ENCODE results near the gene HCAR3. TPM values are rescaled to one million over a fixed set of nuclear protein-coding genes. Genes with fewer than 3 reads are reported as not detected.
"Not testable (repeated sequence)": the region's sequence is repeated elsewhere in the genome, so short reads cannot be mapped to it uniquely, and the experiment has no call there.

Gene HCAR3
- total RNA-seq, 2 donors from 2014 or later, result 0.09 TPM; not detected in 1

DNA sequence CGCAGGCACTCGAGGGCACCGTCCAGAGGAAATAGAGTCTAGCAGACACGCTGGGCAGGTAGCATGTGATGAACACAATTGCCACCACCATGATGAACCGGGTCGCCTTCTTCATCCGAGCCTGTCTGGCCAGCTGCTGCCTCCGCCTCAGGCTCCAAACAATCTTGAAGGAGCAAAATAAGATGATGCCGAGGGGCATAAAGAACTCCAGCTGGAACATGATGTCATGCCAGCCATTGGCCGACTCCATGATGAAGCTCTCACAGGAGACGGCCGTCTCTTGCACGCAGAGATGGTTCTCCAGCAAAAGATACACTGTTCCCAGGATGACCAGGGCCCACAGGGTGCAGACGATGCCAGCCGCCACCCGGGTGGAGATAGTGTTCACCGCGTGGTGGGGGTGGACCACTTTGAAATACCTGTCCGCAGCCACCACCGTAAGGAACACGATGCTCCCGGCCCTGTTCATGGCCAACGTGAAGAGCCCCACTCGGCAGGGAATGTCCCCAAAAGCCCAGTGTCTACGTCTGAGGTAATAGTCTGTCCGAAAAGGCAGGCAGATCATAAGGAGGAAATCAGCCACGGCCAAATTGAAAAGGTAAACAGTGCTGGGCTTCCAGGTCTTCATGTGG lies 13.1 kb upstream of the HCAR3 start:
- peaks cover 0 to 8% of the 10 kb centered on the region in 2 donors for H3K36me3 Mint-ChIP-seq
- peaks cover 0 to 7% of the 10 kb centered on the region in 2 donors for H3K9me3 Mint-ChIP-seq
- peak overlapping the region; percentile 22 to 75 for H3K27ac Mint-ChIP-seq
- ATAC-seq (no peak), DNase-seq (ENCODE audit: low spot score in 2 of 2) (no peak)

DNA sequence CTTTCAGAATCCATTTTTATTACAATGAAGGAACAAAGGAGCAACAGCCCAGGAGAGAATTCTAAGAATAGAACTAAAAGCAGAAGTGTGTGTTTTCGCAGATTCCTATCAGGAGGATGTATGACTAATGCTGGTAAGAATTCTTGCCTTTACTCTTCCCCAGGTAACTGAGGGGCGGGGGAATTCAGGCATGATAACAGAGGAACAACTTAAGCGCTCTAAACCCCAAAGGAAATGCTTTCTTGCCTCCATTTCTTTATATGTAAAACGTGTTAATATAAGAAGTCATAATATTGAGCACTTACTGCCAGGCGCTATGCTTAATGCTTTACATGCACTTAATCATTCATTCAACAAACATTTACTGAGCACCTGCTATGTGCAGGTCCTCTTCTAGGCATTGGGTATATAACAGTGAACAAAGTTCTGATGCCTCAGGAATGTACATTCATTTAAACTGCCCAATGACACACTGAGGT lies 9.5 kb upstream of the HCAR3 start:
- no peaks in the 10 kb centered on the region for H3K36me3 Mint-ChIP-seq
- no peaks in the 10 kb centered on the region for H3K9me3 Mint-ChIP-seq
- ATAC-seq, result peak; percentile 38 to 66
- no peak for DNase-seq (ENCODE audit: low spot score in 2 of 2)
- peak overlapping the region; percentile 25 to 67 for H3K27ac Mint-ChIP-seq

DNA sequence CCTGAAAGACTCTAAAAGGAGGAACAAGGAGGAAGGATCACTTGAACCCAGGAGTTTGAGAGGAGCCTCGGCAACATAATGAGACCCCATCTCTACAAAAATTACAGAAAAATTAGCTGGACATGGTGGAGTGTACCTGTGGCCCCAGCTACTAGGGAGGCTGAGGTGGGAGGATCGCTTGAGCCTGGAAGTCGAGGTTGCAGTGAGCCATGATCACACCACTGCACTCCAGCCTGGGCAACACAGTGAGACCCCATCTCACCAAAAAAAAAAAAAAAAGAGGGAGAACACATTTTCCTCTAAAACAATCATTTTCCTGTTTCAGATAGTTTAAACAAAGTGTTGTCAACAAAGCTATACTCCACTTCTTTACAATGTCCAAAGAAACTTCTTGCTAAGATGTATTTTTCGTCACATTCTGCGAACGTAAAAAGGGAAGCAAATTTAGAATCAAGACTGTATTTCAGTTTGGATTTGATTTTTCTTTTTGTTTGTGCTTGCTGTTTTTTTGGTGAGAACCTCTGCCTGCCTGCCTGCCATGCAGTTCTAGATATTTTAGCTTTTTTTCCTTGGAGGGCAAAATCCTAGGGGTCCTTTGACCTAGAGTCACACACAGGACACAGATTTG lies 9.0 kb upstream of the HCAR3 start:
- DNase-seq (ENCODE audit: low spot score in 2 of 2) (no peak), ATAC-seq (no peak)
- H3K36me3 Mint-ChIP-seq, result no peaks in the 10 kb centered on the region
- H3K9me3 Mint-ChIP-seq, result no peaks in the 10 kb centered on the region
- peak overlapping the region; percentile 65 to 67 for H3K27ac Mint-ChIP-seq

DNA sequence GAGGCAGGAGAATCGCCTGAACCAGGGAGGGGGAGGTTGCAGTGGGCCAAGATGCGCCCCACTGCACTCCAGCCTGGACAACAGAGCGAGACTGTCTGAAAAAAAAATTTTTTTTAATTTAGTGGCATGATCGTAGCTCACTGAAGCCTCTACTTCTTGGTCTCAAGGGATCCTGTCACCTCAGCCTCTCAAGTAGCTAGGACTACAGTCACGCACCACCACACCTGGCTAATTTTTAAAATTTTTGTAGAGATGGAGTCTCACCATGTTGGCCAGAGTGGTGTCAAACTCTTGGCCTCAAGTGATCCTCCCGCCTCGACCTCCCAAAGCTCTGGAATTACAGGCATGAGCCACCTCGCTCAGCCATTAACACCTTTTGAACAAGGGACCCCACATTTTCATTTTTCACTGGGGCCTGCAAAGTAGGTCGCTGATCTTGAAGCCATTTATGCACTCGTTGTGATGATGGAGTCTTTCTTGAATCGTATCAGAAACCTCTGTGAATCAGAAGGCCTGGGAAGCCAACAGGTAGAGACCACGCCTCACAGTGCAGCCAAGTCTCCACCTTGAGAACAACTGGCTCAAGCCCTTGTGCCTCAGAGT lies 8.1 kb upstream of the HCAR3 start:
- no peak for DNase-seq (ENCODE audit: low spot score in 2 of 2)
- H3K27ac Mint-ChIP-seq, result no peak overlapping the region
- H3K9me3 Mint-ChIP-seq, result no peaks in the 10 kb centered on the region
- H3K36me3 Mint-ChIP-seq, result no peaks in the 10 kb centered on the region
- ATAC-seq, result no peak

DNA sequence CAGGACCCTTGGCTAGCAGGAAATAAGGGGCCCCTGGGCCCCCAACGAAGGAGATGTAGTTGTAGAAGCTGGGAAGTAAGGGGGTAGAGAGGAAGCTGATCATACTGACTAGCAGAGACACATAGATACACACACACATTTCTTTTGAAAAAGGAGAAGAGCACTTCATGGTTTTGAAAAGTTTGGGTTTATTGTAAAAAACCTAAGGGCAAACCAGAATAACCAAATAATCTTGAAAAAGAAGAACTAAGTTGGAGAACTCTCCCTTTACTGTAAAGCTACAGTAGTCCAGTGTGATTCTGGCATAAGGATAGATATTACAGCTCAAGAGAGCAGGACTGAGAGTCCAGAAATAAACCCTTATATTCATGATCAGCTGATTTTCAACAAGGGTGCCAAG lies 5.8 kb upstream of the HCAR3 start:
- Mint-ChIP-seq H3K9me3 (no peaks in the 10 kb centered on the region), H3K36me3 (no peaks in the 10 kb centered on the region), H3K27ac (peak overlapping the region in 1 of 2 donors; percentile 82)
- no peak for ATAC-seq
- DNase-seq (ENCODE audit: low spot score in 2 of 2), result no peak

DNA sequence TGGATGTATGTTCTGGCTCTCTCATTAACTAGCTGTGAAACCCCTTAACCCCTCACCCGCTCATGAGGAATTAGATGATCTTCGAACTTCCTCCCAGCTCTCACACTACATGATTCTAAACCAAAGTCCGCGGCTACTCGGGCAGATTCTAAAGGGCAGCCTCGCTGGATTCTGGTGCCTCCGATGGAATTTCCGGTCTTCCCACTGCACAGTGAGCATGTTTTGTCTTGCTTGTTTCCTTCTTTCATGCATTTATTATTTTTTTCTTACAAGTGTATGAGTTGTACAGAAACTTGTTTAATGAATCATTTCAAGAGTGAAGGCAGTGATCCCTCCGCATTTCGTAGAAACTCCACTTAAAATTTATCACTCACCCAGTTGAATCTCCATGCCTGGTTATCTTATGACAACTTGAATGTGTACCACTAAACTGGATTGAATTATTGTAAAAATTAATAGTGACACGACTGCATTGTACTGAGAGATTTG lies 4.5 kb upstream of the HCAR3 start:
- H3K9me3 Mint-ChIP-seq, result no peaks in the 10 kb centered on the region
- ATAC-seq (peak; percentile 47 to 75), DNase-seq (ENCODE audit: low spot score in 2 of 2) (no peak)
- H3K36me3 Mint-ChIP-seq, result no peaks in the 10 kb centered on the region
- peak overlapping the region in 1 of 2 donors; percentile 77 for H3K27ac Mint-ChIP-seq

DNA sequence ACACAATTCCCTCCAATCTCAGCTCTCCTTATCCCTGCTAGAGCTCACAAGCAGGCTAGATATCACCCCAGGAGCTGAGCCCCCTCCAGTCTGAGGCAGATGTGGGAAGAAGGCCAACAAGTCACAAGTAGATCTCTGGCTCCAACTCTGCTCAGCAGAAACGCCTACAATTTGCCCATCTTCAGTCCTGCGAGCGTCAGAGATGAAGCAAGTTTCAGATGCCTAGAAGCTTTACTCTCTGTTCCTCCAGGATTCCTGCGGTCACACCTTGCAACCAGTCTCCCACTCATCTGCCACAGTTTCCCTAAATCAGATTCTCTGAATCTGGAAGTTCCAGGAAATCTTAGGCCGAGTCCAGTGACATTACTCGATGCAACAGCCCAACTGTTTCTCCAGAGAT lies 1.4 kb downstream of the HCAR3 start:
- not testable (repeated sequence) for ATAC-seq; H3K27ac Mint-ChIP-seq; DNase-seq (ENCODE audit: low spot score in 2 of 2); H3K36me3 Mint-ChIP-seq; H3K9me3 Mint-ChIP-seq

DNA sequence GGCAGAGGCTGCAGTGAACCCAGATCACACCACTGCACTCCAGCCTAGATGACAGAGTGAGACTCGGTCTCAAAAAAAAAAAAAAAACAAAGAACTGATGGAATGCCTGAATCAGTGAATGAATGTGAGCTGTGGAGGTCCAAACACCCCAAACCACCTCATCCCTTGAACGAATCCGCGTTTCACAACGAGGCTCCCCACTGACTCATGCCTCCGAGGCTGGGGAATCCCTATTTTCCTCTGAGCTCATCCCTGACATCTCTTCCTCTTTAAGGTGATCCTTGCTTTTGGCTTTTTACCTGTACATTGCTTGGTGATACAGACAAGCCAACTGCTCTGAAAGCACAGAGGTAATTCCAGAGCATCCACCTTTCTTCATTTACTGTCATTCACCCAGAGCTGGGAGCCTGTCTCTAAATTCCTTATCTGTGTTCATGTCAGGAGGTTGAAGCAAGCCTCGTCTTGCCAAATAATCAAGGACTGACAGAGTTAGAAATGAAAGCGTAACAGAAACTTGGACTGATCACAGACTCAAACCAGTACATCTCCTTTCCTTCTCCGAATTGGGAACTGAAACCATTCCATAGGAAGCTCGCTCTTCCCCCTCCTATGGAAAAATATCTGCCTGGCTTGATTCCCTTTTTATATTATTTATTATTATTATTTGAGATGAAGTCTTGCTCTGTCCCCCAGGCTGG lies 3.0 kb downstream of the HCAR3 start:
- not testable (repeated sequence) for DNase-seq (ENCODE audit: low spot score in 2 of 2); H3K9me3 Mint-ChIP-seq; ATAC-seq; H3K27ac Mint-ChIP-seq; H3K36me3 Mint-ChIP-seq

DNA sequence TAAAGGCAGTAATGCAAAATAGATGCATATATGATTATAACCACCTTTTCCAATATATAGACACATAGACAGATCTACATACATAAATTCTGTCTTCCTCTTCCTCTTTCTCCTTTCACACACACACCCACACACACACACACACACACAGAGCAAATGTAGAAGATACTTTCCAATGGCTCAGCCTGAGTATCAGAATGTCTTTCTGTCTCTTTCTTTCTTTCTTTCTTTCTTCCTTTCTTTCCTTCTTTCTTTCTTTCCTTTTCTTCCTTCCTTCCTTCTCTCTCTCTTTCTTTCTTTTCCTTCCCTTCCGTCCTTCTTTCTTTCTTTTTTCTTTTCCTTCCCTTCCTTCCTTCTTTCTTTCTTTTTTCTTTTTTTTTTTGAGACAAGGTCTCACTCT lies 5.3 kb downstream of the HCAR3 start:
- not testable (repeated sequence) for H3K9me3 Mint-ChIP-seq; H3K36me3 Mint-ChIP-seq; DNase-seq (ENCODE audit: low spot score in 2 of 2); ATAC-seq
- H3K27ac Mint-ChIP-seq, result peak overlapping the region; percentile 9 to 40

DNA sequence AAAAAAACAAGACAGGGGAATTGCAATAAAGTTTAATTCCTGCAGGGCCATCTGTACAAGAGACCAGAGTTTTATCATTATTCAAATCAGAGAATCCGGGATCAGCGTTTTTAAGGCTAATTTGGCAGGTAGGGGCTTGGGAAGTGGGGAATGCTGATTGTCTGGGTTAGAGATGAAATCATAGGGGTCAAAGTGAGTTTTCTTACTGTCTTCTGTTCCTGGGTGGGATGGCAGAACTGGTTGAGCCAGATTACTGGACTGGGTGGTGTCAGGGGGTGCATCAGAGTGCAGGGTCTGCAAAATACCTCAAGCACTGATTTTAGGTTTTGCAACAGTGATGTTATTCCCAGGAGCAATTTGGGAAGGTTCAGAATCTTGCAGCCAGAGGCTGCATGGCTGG lies 6.3 kb downstream of the HCAR3 start:
- DNase-seq (ENCODE audit: low spot score in 2 of 2); H3K36me3 Mint-ChIP-seq; ATAC-seq; H3K27ac Mint-ChIP-seq; H3K9me3 Mint-ChIP-seq: not testable (repeated sequence)

DNA sequence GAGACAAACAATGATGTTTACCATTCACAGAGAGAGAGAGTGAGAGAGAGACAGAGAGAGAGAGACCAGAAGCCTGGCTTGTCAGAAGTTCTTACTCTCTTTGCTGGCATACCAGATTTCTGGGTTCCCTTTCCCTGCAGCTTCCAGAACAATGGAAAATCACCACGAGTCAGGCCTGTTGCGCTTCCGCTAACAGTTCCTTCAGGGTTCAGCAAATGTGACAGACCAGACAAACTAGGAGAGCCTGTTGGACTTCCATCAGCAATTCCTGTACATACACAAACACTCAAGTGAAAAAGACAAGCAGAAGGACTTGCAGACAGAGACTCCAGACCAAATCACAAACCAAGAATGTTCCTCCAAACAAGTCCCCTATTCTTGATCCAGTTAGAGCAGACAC lies 7.3 kb downstream of the HCAR3 start:
- H3K27ac Mint-ChIP-seq; H3K36me3 Mint-ChIP-seq; H3K9me3 Mint-ChIP-seq; DNase-seq (ENCODE audit: low spot score in 2 of 2); ATAC-seq: not testable (repeated sequence)

DNA sequence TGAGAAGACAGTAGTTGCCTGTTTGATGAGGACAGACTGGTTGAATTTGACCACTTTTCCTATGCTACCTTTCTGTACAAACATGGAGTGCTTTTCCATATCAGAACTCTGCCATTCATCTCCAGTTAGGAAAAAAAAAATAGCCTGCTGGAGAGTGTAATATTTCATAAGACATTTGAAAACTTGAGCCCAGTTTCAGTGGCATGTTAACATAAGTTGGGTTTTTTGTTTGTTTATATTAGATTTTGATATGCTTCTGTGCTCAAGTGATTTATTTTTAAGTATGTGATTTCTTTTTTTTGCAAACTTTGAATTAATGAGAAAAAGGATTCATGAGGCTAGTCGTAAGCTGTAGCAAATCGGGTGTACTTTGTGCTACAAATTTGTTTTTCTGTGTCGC lies 12.8 kb downstream of the HCAR3 start:
- not testable (repeated sequence) for ATAC-seq; DNase-seq (ENCODE audit: low spot score in 2 of 2); H3K36me3 Mint-ChIP-seq; H3K9me3 Mint-ChIP-seq; H3K27ac Mint-ChIP-seq

DNA sequence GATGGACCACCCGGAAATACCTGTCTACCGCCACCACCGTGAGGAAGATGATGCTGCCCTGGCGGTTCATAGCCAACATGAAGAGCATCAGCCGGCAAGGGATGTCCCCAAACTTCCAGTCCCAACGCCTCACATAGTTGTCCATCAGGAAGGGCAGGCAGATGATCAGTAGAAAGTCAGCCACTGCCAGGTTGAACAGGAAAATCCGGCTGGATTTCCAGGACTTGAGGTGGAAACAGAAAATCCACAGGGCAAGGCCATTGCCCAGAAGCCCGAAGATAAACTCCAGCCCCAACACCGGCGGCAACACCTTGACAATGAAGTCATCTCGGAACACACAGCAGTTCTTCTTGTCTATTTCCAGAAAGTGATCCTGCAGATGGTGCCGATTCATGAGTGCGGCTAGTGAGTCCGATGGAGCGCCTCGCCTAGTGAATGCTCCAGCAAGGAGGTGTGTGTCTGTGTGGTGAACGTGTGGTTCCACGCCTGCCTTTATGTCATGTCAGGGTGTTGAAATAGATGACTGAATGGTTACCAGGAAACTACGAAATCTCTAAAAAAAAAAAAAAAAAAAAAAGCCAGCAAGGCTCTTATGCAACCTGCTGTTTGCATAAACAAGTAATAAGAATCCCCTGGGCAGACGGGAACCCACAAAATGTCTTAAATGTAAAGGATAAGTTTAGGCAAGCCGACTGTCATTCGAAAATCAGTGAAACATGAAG lies 13.6 kb downstream of the HCAR3 start, which contains the start of gene HCAR2:
TSS of gene HCAR2 (minus strand) at position 468 of the 722 bp plus-strand sequence. CDS start at position 394, 74 bp downstream.
- not testable (repeated sequence) for H3K36me3 Mint-ChIP-seq; H3K9me3 Mint-ChIP-seq; H3K27ac Mint-ChIP-seq; DNase-seq (ENCODE audit: low spot score in 2 of 2); ATAC-seq

DNA sequence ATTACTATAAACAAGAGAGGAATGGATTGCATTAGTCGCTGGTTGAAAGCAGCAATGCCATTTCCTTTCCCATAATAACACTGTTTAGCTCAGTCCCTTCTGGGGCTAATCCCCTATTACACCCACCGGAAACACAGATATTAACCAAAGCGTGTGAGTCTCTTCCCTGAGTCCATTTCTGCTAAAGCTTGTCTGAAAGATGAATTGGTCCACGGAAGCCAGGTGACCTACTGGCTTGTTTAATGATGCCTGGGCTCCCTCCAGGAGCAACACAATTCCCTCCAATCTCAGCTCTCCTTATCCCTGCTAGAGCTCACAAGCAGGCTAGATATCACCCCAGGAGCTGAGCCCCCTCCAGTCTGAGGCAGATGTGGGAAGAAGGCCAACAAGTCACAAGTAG lies 15.1 kb downstream of the HCAR3 start:
- not testable (repeated sequence) for H3K9me3 Mint-ChIP-seq; DNase-seq (ENCODE audit: low spot score in 2 of 2); ATAC-seq; H3K36me3 Mint-ChIP-seq; H3K27ac Mint-ChIP-seq

DNA sequence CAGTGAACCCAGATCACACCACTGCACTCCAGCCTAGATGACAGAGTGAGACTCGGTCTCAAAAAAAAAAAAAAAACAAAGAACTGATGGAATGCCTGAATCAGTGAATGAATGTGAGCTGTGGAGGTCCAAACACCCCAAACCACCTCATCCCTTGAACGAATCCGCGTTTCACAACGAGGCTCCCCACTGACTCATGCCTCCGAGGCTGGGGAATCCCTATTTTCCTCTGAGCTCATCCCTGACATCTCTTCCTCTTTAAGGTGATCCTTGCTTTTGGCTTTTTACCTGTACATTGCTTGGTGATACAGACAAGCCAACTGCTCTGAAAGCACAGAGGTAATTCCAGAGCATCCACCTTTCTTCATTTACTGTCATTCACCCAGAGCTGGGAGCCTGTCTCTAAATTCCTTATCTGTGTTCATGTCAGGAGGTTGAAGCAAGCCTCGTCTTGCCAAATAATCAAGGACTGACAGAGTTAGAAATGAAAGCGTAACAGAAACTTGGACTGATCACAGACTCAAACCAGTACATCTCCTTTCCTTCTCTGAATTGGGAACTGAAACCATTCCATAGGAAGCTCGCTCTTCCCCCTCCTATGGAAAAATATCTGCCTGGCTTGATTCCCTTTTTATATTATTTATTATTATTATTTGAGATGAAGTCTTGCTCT lies 16.4 kb downstream of the HCAR3 start:
- not testable (repeated sequence) for H3K27ac Mint-ChIP-seq; H3K9me3 Mint-ChIP-seq; DNase-seq (ENCODE audit: low spot score in 2 of 2); ATAC-seq; H3K36me3 Mint-ChIP-seq

DNA sequence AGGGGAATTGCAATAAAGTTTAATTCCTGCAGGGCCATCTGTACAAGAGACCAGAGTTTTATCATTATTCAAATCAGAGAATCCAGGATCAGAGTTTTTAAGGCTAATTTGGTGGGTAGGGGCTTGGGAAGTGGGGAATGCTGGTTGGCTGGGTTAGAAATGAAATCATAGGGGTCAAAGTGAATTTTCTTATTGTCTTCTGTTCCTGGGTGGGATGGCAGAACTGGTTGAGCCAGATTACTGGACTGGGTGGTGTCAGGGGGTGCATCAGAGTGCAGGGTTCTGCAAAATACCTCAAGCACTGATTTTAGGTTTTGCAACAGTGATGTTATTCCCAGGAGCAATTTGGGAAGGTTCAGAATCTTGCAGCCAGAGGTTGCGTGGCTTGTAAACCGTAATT lies 19.7 kb downstream of the HCAR3 start:
- not testable (repeated sequence) for ATAC-seq; H3K27ac Mint-ChIP-seq; H3K9me3 Mint-ChIP-seq; DNase-seq (ENCODE audit: low spot score in 2 of 2); H3K36me3 Mint-ChIP-seq

Measured in activated naive CD4-positive, alpha-beta T cell treated with anti-CD3 and anti-CD28 coated beads, Interleukin-2, amount 50 U/mL, for 72 hours (primary cell).